Measurements from ENCODE around the gene ATG5.
"Not testable (repeated sequence)": the region's sequence is repeated elsewhere in the genome, so short reads cannot be mapped to it uniquely, and the experiment has no call there.

Gene ATG5

GRCh38 chr6:106256201-106256968, 69.2 kb downstream of the ATG5 start:
- DNase-seq: no peak

- DNase-seq: no peak
Measured at GRCh38 chr6:106255306-106255705, 70.3 kb downstream of the ATG5 start.

- no peak for DNase-seq
Measured at GRCh38 chr6:106254636-106255035, 70.9 kb downstream of the ATG5 start.

- no peak for DNase-seq
Measured at GRCh38 chr6:106253731-106254130, 71.8 kb downstream of the ATG5 start.

GRCh38 chr6:106253172-106253571, 72.4 kb downstream of the ATG5 start:
- DNase-seq: no peak

GRCh38 chr6:106252687-106253086, 72.9 kb downstream of the ATG5 start:
- no peak for DNase-seq

GRCh38 chr6:106251531-106252255, 73.9 kb downstream of the ATG5 start:
- DNase-seq: not testable (repeated sequence)

GRCh38 chr6:106250953-106251352, 74.6 kb downstream of the ATG5 start:
- no peak for DNase-seq

GRCh38 chr6:106249658-106250057, 75.9 kb downstream of the ATG5 start:
- DNase-seq: no peak

GRCh38 chr6:106247733-106248132, 77.8 kb downstream of the ATG5 start:
- DNase-seq: no peak

- DNase-seq: no peak
Measured at GRCh38 chr6:106247293-106247692, 78.3 kb downstream of the ATG5 start.

- no peak for DNase-seq
Measured at GRCh38 chr6:106244931-106245330, 80.6 kb downstream of the ATG5 start.

- no peak for DNase-seq
Measured at GRCh38 chr6:106244521-106244920, 81.0 kb downstream of the ATG5 start.

- no peak for DNase-seq
Measured at GRCh38 chr6:106243261-106243660, 82.3 kb downstream of the ATG5 start.

- no peak for DNase-seq
Measured at GRCh38 chr6:106241498-106241897, 84.1 kb downstream of the ATG5 start.

GRCh38 chr6:106237286-106237685, 88.3 kb downstream of the ATG5 start:
- DNase-seq: no peak

- not testable (repeated sequence) for DNase-seq
Measured at GRCh38 chr6:106229876-106230445, 95.6 kb downstream of the ATG5 start.

GRCh38 chr6:106227612-106228507, 97.7 kb downstream of the ATG5 start:
- DNase-seq: no peak

- no peak for DNase-seq
Measured at GRCh38 chr6:106226676-106227075, 98.9 kb downstream of the ATG5 start.

- no peak for DNase-seq
Measured at GRCh38 chr6:106225581-106225980, 100.0 kb downstream of the ATG5 start.

- DNase-seq: peak in 3 of 14 donors; percentile 0 to 40 (median 1)
Measured at GRCh38 chr6:106223300-106223930, 102.1 kb downstream of the ATG5 start.

- DNase-seq: no peak
Measured at GRCh38 chr6:106220485-106220884, 105.1 kb downstream of the ATG5 start.
